ENCODE data around the gene ZCCHC3.

The ZCCHC3 gene

GRCh38 chr20:347317-347639, 49.9 kb downstream of the ZCCHC3 start:
- no peak for DNase-seq

- DNase-seq = peak; percentile 98 to 100
Measured at GRCh38 chr20:347640-348484, 50.5 kb downstream of the ZCCHC3 start.

GRCh38 chr20:348972-349841, 51.8 kb downstream of the ZCCHC3 start:
- DNase-seq = no peak

All from SHP77 (cell line).